HEK293 (cell line): ENCODE data around the gene SLC26A8.

Experiments
- ZNF114 ChIP-seq: fragments of 450-650 bp; formaldehyde crosslinking; IDR thresholded peaks from 2 replicates; pipeline ENCODE4 v1.5.0; 2017; ENCODE audit warnings: missing biosample characterization, missing genetic modification characterization
- ZNF223 ChIP-seq: fragments of 450-650 bp; formaldehyde crosslinking; IDR thresholded peaks from 2 replicates; pipeline ENCODE4 v1.5.1; 2016; ENCODE audit warnings: missing biosample characterization, missing genetic modification characterization
- ZSCAN16 ChIP-seq: fragments of 450-650 bp; formaldehyde crosslinking; IDR thresholded peaks from 2 replicates; pipeline ENCODE4 v1.5.1; 2016; ENCODE audit warnings: missing biosample characterization, missing genetic modification characterization
- TF ChIP-seq, protein P1 (sequence below): fragments of 450-650 bp; formaldehyde crosslinking; IDR thresholded peaks from 2 replicates; pipeline ENCODE4 v1.5.1; 2016; ENCODE audit warnings: missing biosample characterization, missing genetic modification characterization
- TF ChIP-seq, protein P2 (sequence below): fragments of 450-650 bp; formaldehyde crosslinking; IDR thresholded peaks from 2 replicates; pipeline ENCODE4 v1.5.1; 2016; ENCODE audit warnings: missing biosample characterization, missing genetic modification characterization

DNA sequence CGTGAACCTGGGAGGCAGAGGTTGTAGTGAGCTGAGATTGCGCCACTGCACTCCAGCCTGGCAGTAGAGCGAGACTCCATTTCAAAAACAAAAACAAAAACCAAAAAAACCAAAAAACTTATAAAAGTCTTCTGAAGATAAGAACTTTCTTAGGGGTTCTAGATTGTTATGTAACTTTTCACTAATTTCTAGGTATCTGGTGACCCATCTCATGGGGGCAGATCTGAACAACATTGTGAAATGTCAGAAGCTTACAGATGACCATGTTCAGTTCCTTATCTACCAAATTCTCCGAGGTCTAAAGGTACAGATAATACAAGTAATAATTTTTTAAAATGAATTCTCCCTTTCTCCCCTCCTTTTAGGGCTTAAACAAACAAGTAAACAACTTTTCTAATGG lies 48.2 kb upstream of the SLC26A8 start:
- TF ChIP-seq, protein P1, sequence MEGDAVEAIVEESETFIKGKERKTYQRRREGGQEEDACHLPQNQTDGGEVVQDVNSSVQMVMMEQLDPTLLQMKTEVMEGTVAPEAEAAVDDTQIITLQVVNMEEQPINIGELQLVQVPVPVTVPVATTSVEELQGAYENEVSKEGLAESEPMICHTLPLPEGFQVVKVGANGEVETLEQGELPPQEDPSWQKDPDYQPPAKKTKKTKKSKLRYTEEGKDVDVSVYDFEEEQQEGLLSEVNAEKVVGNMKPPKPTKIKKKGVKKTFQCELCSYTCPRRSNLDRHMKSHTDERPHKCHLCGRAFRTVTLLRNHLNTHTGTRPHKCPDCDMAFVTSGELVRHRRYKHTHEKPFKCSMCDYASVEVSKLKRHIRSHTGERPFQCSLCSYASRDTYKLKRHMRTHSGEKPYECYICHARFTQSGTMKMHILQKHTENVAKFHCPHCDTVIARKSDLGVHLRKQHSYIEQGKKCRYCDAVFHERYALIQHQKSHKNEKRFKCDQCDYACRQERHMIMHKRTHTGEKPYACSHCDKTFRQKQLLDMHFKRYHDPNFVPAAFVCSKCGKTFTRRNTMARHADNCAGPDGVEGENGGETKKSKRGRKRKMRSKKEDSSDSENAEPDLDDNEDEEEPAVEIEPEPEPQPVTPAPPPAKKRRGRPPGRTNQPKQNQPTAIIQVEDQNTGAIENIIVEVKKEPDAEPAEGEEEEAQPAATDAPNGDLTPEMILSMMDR (tag by site-specific recombination) = no peak
- TF ChIP-seq, protein P2, sequence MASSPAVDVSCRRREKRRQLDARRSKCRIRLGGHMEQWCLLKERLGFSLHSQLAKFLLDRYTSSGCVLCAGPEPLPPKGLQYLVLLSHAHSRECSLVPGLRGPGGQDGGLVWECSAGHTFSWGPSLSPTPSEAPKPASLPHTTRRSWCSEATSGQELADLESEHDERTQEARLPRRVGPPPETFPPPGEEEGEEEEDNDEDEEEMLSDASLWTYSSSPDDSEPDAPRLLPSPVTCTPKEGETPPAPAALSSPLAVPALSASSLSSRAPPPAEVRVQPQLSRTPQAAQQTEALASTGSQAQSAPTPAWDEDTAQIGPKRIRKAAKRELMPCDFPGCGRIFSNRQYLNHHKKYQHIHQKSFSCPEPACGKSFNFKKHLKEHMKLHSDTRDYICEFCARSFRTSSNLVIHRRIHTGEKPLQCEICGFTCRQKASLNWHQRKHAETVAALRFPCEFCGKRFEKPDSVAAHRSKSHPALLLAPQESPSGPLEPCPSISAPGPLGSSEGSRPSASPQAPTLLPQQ (tag by site-specific recombination) = no peak
- TF ChIP-seq ZSCAN16 (tag by site-specific recombination) = no peak
- TF ChIP-seq ZNF223 (tag by site-specific recombination) = no peak
- no peak for TF ChIP-seq ZNF114
